HEK293 (cell line): ENCODE results near the gene FGF3.

Source experiments
- CTCF ChIA-PET: fragments of 350-600 bp; formaldehyde crosslinking; extraction: SDS; loops from one replicate; lab custom pipeline; 2021; ENCODE audit warnings: antibody characterized with exemption; lab: Yijun Ruan, JAX
- POLR2A ChIA-PET: fragments of 300-600 bp; formaldehyde crosslinking; extraction: SDS; loops from one replicate; lab custom pipeline; 2020; ENCODE audit warnings: antibody characterized with exemption, inconsistent platforms; lab: Yijun Ruan, JAX
- H3K27ac ChIP-seq: fragments of 200-500 bp; sonication (Bioruptor generic); 2 replicates; pipeline ENCODE4 v1.5.1; 2014; ENCODE audit warnings: low read depth, low read length, control low read depth, inconsistent platforms; ENCODE audit errors: extremely low read depth
- H3K36me3 ChIP-seq, 2 experiments: fragments of 200-500 bp in 1 of 2; sonication (Bioruptor generic) in 1 of 2; 1 replicate in 1 of 2; 2 replicates in 1 of 2; pipeline ENCODE4 v1.5.1; 2014 to 2017; ENCODE audit warnings: inconsistent platforms in 2 of 2, low read length in 2 of 2; ENCODE audit not compliant: control insufficient read depth in 2 of 2, insufficient read depth in 1 of 2
- H3K4me1 ChIP-seq: fragments of 200-500 bp; sonication (Bioruptor generic); 2 replicates; pipeline ENCODE4 v1.5.1; 2014; ENCODE audit warnings: mild to moderate bottlenecking, low read length, inconsistent platforms; ENCODE audit not compliant: control insufficient read depth, insufficient read depth
- H3K4me3 ChIP-seq: 2 replicates; pipeline ENCODE4 v1.5.1; 2011; ENCODE audit warnings: low read depth, mild to moderate bottlenecking, control low read depth, low read length, moderate library complexity
- H3K9me3 ChIP-seq: fragments of 200-500 bp; sonication (Bioruptor generic); 2 replicates; pipeline ENCODE4 v1.5.1; 2014; ENCODE audit warnings: low read depth, low read length, inconsistent platforms; ENCODE audit not compliant: control insufficient read depth, insufficient read depth
- HOXA7 ChIP-seq: sonication (generic); formaldehyde crosslinking; IDR thresholded peaks from 2 replicates; pipeline ENCODE4 v1.8.1; 2022; ENCODE audit warnings: missing genetic modification reagents, borderline replicate concordance
- MEIS1 ChIP-seq: sonication (generic); formaldehyde crosslinking; IDR thresholded peaks from 2 replicates; pipeline ENCODE4 v1.8.1; 2022; ENCODE audit warnings: missing genetic modification reagents, mild to moderate bottlenecking, borderline replicate concordance
- MZF1 ChIP-seq: fragments of 450-650 bp; formaldehyde crosslinking; IDR thresholded peaks from 2 replicates; pipeline ENCODE4 v1.5.1; 2017; ENCODE audit warnings: missing biosample characterization, missing genetic modification characterization, borderline replicate concordance
- OVOL3 ChIP-seq: fragments of 450-650 bp; formaldehyde crosslinking; IDR thresholded peaks from 2 replicates; pipeline ENCODE4 v1.5.1; 2016; ENCODE audit warnings: missing biosample characterization, missing genetic modification characterization
- SCRT2 ChIP-seq: fragments of 450-650 bp; formaldehyde crosslinking; IDR thresholded peaks from 2 replicates; pipeline ENCODE4 v1.5.1; 2016; ENCODE audit warnings: missing biosample characterization, missing genetic modification characterization
- ZBTB17 ChIP-seq: fragments of 450-650 bp; formaldehyde crosslinking; IDR thresholded peaks from 2 replicates; pipeline ENCODE4 v1.5.1; 2016; ENCODE audit warnings: missing biosample characterization, missing genetic modification characterization
- ZBTB20 ChIP-seq: fragments of 450-650 bp; formaldehyde crosslinking; IDR thresholded peaks from 2 replicates; pipeline ENCODE4 v1.5.1; 2016; ENCODE audit warnings: missing biosample characterization, missing genetic modification characterization
- ZFP37 ChIP-seq: fragments of 450-650 bp; formaldehyde crosslinking; IDR thresholded peaks from 2 replicates; pipeline ENCODE4 v1.5.1; 2016; ENCODE audit warnings: missing biosample characterization, missing genetic modification characterization
- ZIC2 ChIP-seq: fragments of 450-650 bp; formaldehyde crosslinking; IDR thresholded peaks from 2 replicates; pipeline ENCODE4 v1.5.1; 2016; ENCODE audit warnings: missing biosample characterization, missing genetic modification characterization
- ZNF138 ChIP-seq: fragments of 450-650 bp; formaldehyde crosslinking; IDR thresholded peaks from 2 replicates; pipeline ENCODE4 v1.5.1; 2016; ENCODE audit warnings: missing biosample characterization, missing genetic modification characterization, borderline replicate concordance
- ZNF24 ChIP-seq: fragments of 450-650 bp; formaldehyde crosslinking; IDR thresholded peaks from 2 replicates; pipeline ENCODE4 v1.5.1; 2016; ENCODE audit warnings: missing biosample characterization, missing genetic modification characterization
- ZNF248 ChIP-seq: fragments of 450-650 bp; formaldehyde crosslinking; IDR thresholded peaks from 2 replicates; pipeline ENCODE4 v1.5.1; 2017; ENCODE audit warnings: missing biosample characterization, missing genetic modification characterization
- ZNF624 ChIP-seq: fragments of 450-650 bp; formaldehyde crosslinking; IDR thresholded peaks from 2 replicates; pipeline ENCODE4 v1.5.1; 2017; ENCODE audit warnings: missing biosample characterization, missing genetic modification characterization
- ZNF626 ChIP-seq: fragments of 450-650 bp; sonication (Bioruptor Pico); formaldehyde crosslinking; IDR thresholded peaks from 2 replicates; pipeline ENCODE4 v1.5.1; 2018; ENCODE audit warnings: missing biosample characterization, missing genetic modification characterization, inconsistent platforms
- TF ChIP-seq, protein P1 (sequence below): fragments of 450-650 bp; formaldehyde crosslinking; IDR thresholded peaks from 2 replicates; pipeline ENCODE4 v1.5.1; 2016; ENCODE audit warnings: missing biosample characterization, missing genetic modification characterization
- TF ChIP-seq, protein P2 (sequence below): fragments of 450-650 bp; formaldehyde crosslinking; IDR thresholded peaks from 2 replicates; pipeline ENCODE4 v1.5.1; 2017; ENCODE audit warnings: missing biosample characterization, missing genetic modification characterization
- TF ChIP-seq, protein P3 (sequence below): fragments of 450-650 bp; IDR thresholded peaks from 2 replicates; pipeline ENCODE4 v1.5.1; 2018; ENCODE audit warnings: missing biosample characterization, mild to moderate bottlenecking, missing genetic modification characterization

The FGF3 gene

DNA sequence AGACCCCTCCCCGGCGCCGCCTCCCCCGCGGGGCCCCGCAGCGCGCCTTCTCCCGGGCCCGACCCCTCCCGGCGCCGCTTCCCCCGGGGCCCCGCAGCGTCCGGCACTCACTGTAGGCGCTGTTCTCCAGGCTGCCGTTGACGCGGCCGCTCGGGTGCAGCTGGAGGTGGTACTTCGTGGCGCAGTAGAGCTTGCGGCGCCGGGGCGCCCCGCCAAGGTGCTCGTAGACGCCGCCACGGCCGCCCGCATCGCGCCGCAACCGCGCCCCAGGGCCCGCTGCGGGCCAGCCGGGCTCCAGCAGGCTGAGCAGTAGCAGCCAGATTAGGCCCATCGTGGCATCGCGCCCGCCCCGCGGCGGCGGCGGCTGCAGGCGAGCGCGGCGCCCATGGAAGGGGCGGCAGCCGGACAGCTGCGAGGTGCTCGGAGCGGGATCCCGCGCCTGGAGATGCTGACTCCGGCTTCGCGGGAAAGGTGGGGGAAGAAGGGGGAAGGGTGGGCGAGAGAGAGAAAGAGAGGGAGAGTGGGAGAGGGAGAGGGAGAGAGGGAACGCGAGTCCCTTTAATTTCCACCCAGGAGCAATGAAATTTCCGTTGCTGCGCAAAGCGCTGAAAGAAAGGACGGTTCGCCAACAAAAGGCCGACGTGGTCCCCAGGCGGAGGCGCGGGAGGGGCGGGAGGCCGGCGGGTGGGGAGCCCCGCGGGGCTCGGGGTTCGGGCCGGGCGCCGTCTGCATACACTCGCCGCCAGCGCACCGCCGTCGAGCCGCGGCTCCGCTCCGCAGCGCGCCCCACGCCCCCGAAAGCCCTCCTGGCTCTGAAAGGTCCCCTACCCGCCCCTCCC is at the start of gene FGF3:
FGF3 (minus strand) TSS at position 814 of the 839 bp plus-strand sequence; CDS start at position 331, 483 bp downstream.
- Histone ChIP-seq H3K27ac (no peak within 1 kb of the TSS), H3K36me3 (no peaks in the 10 kb centered on the region), H3K4me1 (no peaks in the 10 kb centered on the region; the same call in 1 of the 2 replicates), H3K4me3 (no peak within 1 kb of the TSS), H3K9me3 (no peaks in the 10 kb centered on the region)
- POLR2A ChIA-PET, result no interaction called here
- CTCF ChIA-PET, result interaction anchor here (0.7 to 2.3 kb wide), 2 partner anchors 17 to 377 kb away, joined by 3 to 7 read pairs; no protein-coding TSS in a partner anchor
- TF ChIP-seq ZIC2 (0 out of 2 replicates have a peak, but pooled peaks have one; percentile 5), MEIS1 (no peak), ZBTB20 (tag by site-specific recombination) (peak; percentile 78), HOXA7 (no peak), ZNF626 (tag by site-specific recombination) (no peak), ZNF248 (no peak)

DNA sequence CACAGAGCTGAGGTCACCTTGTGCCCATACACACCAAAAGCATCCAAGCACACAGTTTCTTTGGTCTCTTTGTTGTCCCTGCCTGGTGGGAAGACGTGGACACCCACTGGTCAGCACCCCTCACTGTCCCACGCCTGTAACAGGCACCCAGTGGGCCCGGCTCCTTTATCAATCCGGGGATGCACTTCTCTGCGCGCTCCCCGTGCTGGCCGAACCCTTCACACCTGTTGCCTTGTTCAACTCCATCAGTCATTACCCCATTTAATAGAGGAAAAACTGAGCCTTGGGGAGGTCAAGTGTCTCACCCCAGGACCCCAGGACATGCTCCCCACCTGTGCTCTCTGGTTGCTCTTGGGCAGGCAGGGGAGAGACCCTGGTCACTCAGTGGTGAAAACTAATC is 49.7 kb upstream of the FGF3 start:
- CTCF ChIA-PET, result interaction anchor here (0.6 kb wide), 1 partner anchor 41 kb away, joined by 3 read pairs; no protein-coding TSS in a partner anchor
- no peaks in the 10 kb centered on the region for H3K36me3 ChIP-seq
- no peak for TF ChIP-seq OVOL3 (tag by site-specific recombination)
- no peak for TF ChIP-seq ZNF24 (tag by site-specific recombination)
- TF ChIP-seq ZBTB17 (tag by site-specific recombination), result no peak
- TF ChIP-seq SCRT2 (tag by site-specific recombination), result peak; percentile 50
- TF ChIP-seq, protein P1, sequence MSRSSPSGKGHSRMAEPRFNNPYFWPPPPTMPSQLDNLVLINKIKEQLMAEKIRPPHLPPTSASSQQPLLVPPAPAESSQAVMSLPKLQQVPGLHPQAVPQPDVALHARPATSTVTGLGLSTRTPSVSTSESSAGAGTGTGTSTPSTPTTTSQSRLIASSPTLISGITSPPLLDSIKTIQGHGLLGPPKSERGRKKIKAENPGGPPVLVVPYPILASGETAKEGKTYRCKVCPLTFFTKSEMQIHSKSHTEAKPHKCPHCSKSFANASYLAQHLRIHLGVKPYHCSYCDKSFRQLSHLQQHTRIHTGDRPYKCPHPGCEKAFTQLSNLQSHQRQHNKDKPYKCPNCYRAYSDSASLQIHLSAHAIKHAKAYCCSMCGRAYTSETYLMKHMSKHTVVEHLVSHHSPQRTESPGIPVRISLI (tag by site-specific recombination), result no peak
- H3K27ac ChIP-seq, result no peak overlapping the region
- H3K4me1 ChIP-seq, result no peaks in the 10 kb centered on the region
- H3K4me3 ChIP-seq, result no peak overlapping the region
- H3K9me3 ChIP-seq, result no peaks in the 10 kb centered on the region
- POLR2A ChIA-PET, result no interaction called here

DNA sequence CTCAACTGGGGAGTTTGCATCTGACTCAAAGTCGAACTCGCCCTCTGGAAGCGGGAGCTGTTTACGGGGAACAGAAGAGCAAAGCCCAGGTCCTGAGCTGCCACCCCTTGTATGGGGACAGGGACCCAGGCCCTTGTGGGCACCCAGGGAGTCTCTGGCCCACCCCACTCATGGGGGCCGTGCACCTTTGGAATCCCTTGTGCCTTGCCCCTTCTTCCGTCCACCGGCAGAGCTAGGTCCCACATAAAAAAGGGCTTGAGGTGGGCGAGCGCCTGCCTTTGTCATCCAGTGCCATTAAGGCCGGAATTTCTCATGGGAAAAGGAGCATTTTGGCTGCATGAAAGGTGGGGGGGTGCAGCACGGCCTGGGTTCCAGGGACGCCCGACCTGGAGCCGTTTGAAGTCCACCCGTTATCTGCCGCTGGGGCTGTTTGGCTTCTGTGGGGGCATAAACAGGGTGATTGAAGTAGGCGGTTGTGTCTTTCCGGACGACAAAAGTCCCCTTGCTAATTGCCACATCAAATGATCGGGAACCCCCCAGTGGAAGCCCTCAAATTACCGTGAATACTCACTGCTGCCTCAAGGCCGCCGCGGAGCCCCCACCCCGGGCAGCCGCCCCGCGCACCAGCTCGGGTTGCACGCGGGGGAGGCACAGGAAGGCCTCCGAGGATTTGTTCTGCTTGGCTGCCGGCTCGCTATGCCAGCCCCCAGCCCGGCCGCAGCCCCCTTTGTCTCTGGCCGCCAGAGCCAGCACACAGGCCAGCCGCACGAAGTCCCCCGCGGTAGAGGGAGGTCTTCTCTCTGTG is 49.0 kb upstream of the FGF3 start:
- H3K27ac ChIP-seq, result no peak overlapping the region
- TF ChIP-seq, protein P2, sequence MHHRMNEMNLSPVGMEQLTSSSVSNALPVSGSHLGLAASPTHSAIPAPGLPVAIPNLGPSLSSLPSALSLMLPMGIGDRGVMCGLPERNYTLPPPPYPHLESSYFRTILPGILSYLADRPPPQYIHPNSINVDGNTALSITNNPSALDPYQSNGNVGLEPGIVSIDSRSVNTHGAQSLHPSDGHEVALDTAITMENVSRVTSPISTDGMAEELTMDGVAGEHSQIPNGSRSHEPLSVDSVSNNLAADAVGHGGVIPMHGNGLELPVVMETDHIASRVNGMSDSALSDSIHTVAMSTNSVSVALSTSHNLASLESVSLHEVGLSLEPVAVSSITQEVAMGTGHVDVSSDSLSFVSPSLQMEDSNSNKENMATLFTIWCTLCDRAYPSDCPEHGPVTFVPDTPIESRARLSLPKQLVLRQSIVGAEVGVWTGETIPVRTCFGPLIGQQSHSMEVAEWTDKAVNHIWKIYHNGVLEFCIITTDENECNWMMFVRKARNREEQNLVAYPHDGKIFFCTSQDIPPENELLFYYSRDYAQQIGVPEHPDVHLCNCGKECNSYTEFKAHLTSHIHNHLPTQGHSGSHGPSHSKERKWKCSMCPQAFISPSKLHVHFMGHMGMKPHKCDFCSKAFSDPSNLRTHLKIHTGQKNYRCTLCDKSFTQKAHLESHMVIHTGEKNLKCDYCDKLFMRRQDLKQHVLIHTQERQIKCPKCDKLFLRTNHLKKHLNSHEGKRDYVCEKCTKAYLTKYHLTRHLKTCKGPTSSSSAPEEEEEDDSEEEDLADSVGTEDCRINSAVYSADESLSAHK (tag by site-specific recombination), result no peak
- no peak for TF ChIP-seq ZNF624 (tag by site-specific recombination)
- no peak for TF ChIP-seq ZFP37 (tag by site-specific recombination)
- no peak for TF ChIP-seq ZNF138
- TF ChIP-seq MZF1, result no peak
- TF ChIP-seq, protein P3, sequence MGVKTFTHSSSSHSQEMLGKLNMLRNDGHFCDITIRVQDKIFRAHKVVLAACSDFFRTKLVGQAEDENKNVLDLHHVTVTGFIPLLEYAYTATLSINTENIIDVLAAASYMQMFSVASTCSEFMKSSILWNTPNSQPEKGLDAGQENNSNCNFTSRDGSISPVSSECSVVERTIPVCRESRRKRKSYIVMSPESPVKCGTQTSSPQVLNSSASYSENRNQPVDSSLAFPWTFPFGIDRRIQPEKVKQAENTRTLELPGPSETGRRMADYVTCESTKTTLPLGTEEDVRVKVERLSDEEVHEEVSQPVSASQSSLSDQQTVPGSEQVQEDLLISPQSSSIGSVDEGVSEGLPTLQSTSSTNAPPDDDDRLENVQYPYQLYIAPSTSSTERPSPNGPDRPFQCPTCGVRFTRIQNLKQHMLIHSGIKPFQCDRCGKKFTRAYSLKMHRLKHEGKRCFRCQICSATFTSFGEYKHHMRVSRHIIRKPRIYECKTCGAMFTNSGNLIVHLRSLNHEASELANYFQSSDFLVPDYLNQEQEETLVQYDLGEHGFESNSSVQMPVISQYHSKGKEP (tag by site-specific recombination), result no peak
- POLR2A ChIA-PET, result no interaction called here
- H3K4me1 ChIP-seq, result no peaks in the 10 kb centered on the region
- H3K4me3 ChIP-seq, result no peak overlapping the region
- H3K9me3 ChIP-seq, result no peaks in the 10 kb centered on the region
- H3K36me3 ChIP-seq, result no peaks in the 10 kb centered on the region
- CTCF ChIA-PET, result interaction anchor here (0.5 to 0.9 kb wide), 2 partner anchors 21 to 26 kb away, joined by 3 read pairs; no protein-coding TSS in a partner anchor
